ENCODE data around the gene IFT25.

The IFT25 gene

DNA sequence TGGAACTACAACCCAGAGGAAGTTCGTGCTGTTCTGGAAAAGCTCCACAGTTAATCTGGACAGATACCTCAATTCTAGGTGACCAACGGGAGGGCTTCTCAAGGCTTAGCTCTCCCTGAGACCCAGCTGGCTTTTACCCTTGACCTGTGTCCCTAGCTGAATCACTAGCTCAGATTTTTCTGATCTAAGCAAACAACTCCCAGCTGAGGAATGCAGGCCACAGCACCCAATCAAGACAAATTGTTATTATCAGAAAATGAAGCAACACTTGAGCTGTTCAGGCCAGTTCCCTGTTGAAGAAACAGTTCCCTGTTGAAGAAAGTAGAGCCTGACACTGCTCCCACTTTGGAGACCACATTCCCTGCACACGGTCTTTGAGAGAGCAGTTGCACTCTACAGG lies 35.6 kb downstream of the IFT25 start:
- ChIA-PET CTCF (no interaction called here), POLR2A (interaction anchor here (0.9 kb wide), 2 partner anchors 20 to 36 kb away, joined by 3 to 4 read pairs; partner anchors contain the start of genes IFT25, LRRC42 and YIPF1)
- Histone ChIP-seq H3K4me3 (ENCODE audit: low read depth, low read length) (no peak overlapping the region), H3K36me3 (ENCODE audit: control insufficient read depth in 2 of 2, insufficient read depth in 1 of 2, low read length in 2 of 2) (peaks cover 0 to 15% of the 10 kb centered on the region in 2 experiments; a peak in 1 of 3 replicates), H3K27ac (ENCODE audit: extremely low read depth, low read depth, low read length) (no peak overlapping the region), H3K4me1 (ENCODE audit: control insufficient read depth, insufficient read depth, low read length) (no peaks in the 10 kb centered on the region), H3K9me3 (ENCODE audit: control insufficient read depth, insufficient read depth, low read depth, low read length) (no peaks in the 10 kb centered on the region)
- TF ChIP-seq ZNF548 (tag by site-specific recombination; IDR thresholded peaks at IDR 0.05) (no peak), TRIM28 (IDR thresholded peaks at IDR 0.05; ENCODE audit: borderline replicate concordance, low read length) (no peak), ZNF2 (tag by site-specific recombination; IDR thresholded peaks at IDR 0.05) (no peak), SCRT1 (tag by site-specific recombination; IDR thresholded peaks at IDR 0.05; ENCODE audit: borderline replicate concordance) (no peak), ZNF221 (tag by site-specific recombination; IDR thresholded peaks at IDR 0.05; ENCODE audit: borderline replicate concordance) (no peak), FEZF1 (tag by site-specific recombination; IDR thresholded peaks at IDR 0.05) (no peak), ZNF324 (tag by site-specific recombination; IDR thresholded peaks at IDR 0.05) (no peak), ZNF366 (tag by site-specific recombination; conservative IDR thresholded peaks at IDR 0.05) (no peak), ZNF654 (tag by site-specific recombination; IDR thresholded peaks at IDR 0.05; ENCODE audit: low read depth) (no peak), ZNF202 (tag by site-specific recombination; IDR thresholded peaks at IDR 0.05; ENCODE audit: borderline replicate concordance) (no peak), ZXDB (tag by site-specific recombination; IDR thresholded peaks at IDR 0.05) (no peak), MYNN (tag by site-specific recombination; IDR thresholded peaks at IDR 0.05; ENCODE audit: borderline replicate concordance) (no peak), ZNF266 (tag by site-specific recombination; IDR thresholded peaks at IDR 0.05; ENCODE audit: low read depth) (no peak), BCL11A (tag by site-specific recombination; IDR thresholded peaks at IDR 0.05; ENCODE audit: low read depth) (no peak)
- TF ChIP-seq, protein P1, sequence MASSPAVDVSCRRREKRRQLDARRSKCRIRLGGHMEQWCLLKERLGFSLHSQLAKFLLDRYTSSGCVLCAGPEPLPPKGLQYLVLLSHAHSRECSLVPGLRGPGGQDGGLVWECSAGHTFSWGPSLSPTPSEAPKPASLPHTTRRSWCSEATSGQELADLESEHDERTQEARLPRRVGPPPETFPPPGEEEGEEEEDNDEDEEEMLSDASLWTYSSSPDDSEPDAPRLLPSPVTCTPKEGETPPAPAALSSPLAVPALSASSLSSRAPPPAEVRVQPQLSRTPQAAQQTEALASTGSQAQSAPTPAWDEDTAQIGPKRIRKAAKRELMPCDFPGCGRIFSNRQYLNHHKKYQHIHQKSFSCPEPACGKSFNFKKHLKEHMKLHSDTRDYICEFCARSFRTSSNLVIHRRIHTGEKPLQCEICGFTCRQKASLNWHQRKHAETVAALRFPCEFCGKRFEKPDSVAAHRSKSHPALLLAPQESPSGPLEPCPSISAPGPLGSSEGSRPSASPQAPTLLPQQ (tag by site-specific recombination; IDR thresholded peaks at IDR 0.05), result no peak
- TF ChIP-seq, protein P2, sequence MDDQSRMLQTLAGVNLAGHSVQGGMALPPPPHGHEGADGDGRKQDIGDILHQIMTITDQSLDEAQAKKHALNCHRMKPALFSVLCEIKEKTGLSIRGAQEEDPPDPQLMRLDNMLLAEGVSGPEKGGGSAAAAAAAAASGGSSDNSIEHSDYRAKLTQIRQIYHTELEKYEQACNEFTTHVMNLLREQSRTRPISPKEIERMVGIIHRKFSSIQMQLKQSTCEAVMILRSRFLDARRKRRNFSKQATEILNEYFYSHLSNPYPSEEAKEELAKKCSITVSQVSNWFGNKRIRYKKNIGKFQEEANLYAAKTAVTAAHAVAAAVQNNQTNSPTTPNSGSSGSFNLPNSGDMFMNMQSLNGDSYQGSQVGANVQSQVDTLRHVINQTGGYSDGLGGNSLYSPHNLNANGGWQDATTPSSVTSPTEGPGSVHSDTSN (CRISPR knock-in tag; IDR thresholded peaks at IDR 0.05), result no peak
- TF ChIP-seq, protein P3, sequence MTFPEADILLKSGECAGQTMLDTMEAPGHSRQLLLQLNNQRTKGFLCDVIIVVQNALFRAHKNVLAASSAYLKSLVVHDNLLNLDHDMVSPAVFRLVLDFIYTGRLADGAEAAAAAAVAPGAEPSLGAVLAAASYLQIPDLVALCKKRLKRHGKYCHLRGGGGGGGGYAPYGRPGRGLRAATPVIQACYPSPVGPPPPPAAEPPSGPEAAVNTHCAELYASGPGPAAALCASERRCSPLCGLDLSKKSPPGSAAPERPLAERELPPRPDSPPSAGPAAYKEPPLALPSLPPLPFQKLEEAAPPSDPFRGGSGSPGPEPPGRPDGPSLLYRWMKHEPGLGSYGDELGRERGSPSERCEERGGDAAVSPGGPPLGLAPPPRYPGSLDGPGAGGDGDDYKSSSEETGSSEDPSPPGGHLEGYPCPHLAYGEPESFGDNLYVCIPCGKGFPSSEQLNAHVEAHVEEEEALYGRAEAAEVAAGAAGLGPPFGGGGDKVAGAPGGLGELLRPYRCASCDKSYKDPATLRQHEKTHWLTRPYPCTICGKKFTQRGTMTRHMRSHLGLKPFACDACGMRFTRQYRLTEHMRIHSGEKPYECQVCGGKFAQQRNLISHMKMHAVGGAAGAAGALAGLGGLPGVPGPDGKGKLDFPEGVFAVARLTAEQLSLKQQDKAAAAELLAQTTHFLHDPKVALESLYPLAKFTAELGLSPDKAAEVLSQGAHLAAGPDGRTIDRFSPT (tag by site-specific recombination; IDR thresholded peaks at IDR 0.05), result no peak

DNA sequence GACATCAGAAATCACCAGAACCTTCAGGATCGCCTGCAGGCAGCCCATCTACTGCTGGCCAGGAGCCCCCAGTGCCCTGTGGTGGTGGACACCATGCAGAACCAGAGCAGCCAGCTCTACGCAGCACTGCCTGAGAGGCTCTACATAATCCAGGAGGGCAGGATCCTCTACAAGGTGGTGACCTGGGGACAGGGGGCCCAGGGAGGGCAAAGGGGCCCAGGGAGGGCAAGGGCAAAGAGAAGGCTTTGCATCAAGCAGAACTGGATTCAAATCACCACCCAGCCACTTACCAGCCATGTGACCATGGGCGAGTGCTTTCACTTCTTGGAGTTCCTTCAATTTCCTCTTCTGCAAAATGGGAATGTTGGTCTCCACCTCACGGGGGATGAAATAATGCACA lies 39.4 kb downstream of the IFT25 start:
- CTCF ChIA-PET, result interaction anchor here (1.5 kb wide), 1 partner anchor 27 kb away, joined by 3 read pairs; no protein-coding TSS in a partner anchor
- no peaks in the 10 kb centered on the region for H3K4me1 ChIP-seq (ENCODE audit: control insufficient read depth, insufficient read depth, low read length)

More for the DNA sequence above, 39.4 kb downstream of the IFT25 start:
- POLR2A ChIA-PET, result no interaction called here
- H3K4me3 ChIP-seq (ENCODE audit: low read depth, low read length), result no peak overlapping the region
- H3K36me3 ChIP-seq (ENCODE audit: control insufficient read depth in 2 of 2, insufficient read depth in 1 of 2, low read length in 2 of 2), result no peaks in the 10 kb centered on the region
- TF ChIP-seq ZNF302 (tag by site-specific recombination; IDR thresholded peaks at IDR 0.05; ENCODE audit: low read depth) (no peak), ZNF555 (tag by site-specific recombination; conservative IDR thresholded peaks at IDR 0.05) (no peak), KLF1 (tag by site-specific recombination; IDR thresholded peaks at IDR 0.05) (no peak), ZNF311 (tag by site-specific recombination; IDR thresholded peaks at IDR 0.05; ENCODE audit: borderline replicate concordance) (no peak), ZBTB17 (tag by site-specific recombination; IDR thresholded peaks at IDR 0.05) (no peak), OVOL3 (tag by site-specific recombination; IDR thresholded peaks at IDR 0.05) (no peak), ZNF223 (tag by site-specific recombination; IDR thresholded peaks at IDR 0.05) (no peak)
- TF ChIP-seq, protein P4, sequence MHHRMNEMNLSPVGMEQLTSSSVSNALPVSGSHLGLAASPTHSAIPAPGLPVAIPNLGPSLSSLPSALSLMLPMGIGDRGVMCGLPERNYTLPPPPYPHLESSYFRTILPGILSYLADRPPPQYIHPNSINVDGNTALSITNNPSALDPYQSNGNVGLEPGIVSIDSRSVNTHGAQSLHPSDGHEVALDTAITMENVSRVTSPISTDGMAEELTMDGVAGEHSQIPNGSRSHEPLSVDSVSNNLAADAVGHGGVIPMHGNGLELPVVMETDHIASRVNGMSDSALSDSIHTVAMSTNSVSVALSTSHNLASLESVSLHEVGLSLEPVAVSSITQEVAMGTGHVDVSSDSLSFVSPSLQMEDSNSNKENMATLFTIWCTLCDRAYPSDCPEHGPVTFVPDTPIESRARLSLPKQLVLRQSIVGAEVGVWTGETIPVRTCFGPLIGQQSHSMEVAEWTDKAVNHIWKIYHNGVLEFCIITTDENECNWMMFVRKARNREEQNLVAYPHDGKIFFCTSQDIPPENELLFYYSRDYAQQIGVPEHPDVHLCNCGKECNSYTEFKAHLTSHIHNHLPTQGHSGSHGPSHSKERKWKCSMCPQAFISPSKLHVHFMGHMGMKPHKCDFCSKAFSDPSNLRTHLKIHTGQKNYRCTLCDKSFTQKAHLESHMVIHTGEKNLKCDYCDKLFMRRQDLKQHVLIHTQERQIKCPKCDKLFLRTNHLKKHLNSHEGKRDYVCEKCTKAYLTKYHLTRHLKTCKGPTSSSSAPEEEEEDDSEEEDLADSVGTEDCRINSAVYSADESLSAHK (tag by site-specific recombination; IDR thresholded peaks at IDR 0.05), result no peak
- TF ChIP-seq, protein P5, sequence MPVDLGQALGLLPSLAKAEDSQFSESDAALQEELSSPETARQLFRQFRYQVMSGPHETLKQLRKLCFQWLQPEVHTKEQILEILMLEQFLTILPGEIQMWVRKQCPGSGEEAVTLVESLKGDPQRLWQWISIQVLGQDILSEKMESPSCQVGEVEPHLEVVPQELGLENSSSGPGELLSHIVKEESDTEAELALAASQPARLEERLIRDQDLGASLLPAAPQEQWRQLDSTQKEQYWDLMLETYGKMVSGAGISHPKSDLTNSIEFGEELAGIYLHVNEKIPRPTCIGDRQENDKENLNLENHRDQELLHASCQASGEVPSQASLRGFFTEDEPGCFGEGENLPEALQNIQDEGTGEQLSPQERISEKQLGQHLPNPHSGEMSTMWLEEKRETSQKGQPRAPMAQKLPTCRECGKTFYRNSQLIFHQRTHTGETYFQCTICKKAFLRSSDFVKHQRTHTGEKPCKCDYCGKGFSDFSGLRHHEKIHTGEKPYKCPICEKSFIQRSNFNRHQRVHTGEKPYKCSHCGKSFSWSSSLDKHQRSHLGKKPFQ (tag by site-specific recombination; IDR thresholded peaks at IDR 0.05), result no peak
- TF ChIP-seq, protein P1 (tag by site-specific recombination; IDR thresholded peaks at IDR 0.05), result no peak
- H3K9me3 ChIP-seq (ENCODE audit: control insufficient read depth, insufficient read depth, low read depth, low read length), result no peaks in the 10 kb centered on the region
- no peak overlapping the region for H3K27ac ChIP-seq (ENCODE audit: extremely low read depth, low read depth, low read length)

Measured in HEK293 (cell line).